Measurements from ENCODE around the gene SSC4D.
"Not testable (repeated sequence)": the region's sequence is repeated elsewhere in the genome, so short reads cannot be mapped to it uniquely, and the experiment has no call there.

The SSC4D gene

DNA sequence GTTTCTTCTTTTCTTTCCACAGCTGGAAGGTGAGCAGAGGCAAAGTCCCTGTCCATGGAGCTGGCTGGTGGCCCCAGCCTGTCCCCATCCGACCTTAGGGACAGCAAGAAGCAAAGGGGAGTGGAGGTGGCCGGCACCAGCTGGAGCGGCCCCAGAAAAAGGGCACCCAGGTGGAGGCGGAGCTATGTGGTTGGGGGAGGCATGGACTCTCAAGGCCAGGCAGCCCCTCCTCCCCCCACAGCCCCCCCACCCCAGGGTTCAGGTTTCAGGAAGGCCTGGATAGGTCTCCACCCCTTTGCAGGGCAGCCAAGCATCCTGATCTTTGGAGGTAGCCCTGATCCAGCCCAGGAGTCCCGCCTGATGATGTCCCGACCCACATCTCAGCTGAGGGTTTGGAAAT, at the start of gene SSC4D:
TSS of gene SSC4D (minus strand) at position 161 of the 400 bp plus-strand sequence. CDS start 5,258 bp downstream, outside the sequence.
- no peak for DNase-seq

DNA sequence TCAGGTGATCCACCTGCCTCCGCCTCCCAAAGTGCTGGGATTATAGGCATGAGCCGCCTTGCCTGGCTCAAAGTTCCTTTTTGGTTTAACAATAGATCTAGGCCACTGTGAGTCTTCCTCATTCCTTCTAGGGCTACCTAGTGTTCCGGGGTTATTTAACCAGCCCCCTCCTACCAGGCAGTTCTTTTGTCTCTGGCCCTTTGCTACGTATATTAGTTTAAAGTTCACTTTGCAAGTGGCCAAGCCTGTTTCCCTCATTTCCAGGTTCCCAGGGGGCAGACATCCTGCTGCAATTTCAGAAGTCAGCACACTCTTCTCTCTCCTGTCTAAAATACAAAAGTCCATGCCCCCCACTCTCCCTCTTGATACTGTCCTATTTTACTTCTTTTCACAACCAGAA, 49.0 kb upstream of the SSC4D start:
- not testable (repeated sequence) for DNase-seq

DNA sequence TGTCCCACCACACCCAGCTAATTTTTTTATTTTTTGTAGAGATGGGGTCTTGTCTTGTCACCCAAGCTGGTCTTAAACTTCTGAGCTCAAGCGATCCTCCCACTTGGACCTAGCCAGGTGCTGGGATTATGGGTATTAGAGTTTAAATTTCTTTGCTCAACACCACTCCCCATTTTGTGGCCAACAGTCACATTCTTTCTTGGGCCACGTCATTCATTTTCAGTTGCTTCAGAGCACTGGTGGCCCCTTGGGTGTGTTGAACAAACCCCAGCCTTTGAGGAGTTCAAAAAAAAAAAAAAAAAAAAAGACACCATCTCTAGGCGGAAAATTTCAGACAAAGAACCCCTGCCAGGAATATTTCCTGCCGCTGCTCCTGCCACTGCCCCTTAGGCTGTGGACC, 47.5 kb upstream of the SSC4D start:
- DNase-seq, result not testable (repeated sequence)

DNA sequence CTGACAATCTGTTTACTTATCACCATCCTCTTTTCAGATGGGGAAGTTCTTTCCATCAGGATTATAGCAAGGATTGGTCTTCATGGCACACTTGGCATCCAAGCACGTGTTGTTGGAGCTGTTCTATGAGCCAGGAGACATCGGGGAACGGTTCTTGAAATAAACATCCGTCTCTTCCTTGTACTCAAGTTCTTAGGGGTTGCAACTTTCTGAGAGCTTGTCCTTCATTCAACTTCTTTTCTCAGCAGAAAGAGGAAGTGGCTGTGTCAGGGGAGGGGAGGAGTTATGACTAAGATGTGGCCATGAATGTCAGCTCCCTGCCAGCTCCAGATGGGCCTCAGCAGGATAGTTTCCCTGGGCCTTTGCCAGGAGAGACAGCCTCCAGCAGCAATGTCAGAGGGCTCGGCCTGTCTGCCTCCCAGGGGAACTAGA, 36.1 kb upstream of the SSC4D start:
- not testable (repeated sequence) for DNase-seq

DNA sequence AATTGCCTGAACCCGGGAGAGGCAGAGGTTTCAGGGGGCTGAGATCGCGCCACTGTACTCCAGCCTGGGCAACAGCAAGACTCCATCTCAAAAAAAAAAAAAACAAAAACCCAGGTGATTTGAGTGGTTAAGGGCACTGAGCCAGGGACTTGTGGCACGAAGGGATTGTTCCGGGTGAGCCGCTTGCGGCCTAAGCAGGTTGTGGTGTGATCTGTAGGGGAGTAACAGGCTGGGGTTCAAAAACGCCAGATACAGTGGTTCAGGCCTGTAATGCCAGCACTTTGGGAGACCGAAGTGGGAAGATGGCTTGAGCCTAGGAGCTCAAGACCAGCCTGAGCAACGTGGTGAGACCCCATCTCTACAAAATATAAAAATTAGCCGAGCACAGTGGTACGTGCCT, 34.3 kb upstream of the SSC4D start:
- not testable (repeated sequence) for DNase-seq

DNA sequence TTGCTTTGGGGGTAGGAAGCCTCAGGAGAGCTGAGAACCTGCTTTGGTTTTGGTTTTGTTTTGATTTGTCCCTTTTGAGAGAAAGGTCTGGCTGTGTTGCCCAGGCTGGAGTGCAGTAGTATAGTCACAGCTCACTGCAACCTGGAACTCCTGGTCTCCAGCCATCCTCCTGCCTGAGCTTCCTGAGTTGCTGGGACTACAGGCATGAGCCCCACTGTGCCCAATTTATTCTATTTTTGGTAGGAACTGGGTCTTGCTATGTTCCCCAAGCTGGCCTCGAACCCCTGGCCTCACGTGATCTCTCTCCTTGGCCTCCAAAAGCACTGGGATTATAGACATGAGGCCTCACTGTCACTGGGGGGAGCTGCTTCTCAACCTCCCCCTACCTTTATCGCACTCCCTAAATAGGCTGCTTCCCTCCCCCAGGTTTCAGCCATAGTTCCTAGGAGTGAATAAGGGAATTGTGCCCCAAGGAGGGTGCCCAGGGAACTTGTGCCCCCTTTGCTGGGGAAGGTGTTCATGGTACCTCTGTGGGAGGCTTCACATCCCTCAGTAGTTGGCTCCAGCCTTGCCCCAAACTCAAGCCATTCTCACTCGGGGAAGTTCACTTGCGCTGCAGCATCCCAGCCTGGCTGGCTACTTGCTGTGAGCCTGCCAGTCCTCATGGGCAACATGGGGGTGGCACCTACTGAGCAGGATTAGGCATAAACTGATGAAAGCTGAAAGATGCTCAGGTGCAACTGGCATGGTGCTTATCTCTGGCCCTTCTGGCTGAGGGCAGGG, 33.4 kb upstream of the SSC4D start:
- DNase-seq, result not testable (repeated sequence)

DNA sequence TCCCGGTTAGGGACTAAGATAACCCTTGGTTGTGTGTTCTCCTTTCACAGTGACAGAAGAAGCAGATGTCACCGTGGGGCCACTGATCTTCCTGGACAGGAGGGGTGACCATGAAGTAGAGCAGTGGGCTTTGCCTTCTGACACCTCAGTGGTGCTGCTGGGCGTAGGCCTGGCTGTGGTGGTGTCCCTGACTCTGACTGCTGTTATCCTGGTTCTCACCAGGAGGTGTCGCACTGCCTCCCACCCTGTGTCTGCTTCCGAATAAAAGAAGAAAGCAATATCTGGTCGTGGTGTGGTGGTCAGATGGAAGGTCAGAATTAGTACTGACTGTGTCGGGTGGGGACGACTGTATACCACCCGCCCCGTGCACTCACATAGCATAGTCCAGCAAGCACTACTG, 32.3 kb upstream of the SSC4D start:
- not testable (repeated sequence) for DNase-seq

DNA sequence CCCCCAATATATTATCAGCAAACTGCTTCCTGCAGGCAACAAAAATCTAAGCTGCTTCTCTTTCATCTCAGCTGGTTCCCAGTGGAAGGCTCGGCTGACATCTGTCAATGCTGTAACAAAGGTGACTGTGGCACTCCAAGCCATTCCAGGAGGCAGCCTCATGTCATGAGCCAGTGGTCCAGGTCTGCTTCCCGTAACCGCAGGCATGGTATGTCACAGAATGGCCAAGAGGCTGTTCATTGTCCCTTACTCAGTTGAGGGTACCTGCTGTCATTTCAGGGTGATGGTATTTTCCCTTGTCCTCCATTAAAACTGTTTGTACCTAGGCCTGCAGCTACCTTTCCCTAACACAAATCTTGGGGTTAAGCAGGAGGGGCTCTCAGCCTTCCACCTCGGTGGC, 30.9 kb upstream of the SSC4D start:
- DNase-seq, result not testable (repeated sequence)

DNA sequence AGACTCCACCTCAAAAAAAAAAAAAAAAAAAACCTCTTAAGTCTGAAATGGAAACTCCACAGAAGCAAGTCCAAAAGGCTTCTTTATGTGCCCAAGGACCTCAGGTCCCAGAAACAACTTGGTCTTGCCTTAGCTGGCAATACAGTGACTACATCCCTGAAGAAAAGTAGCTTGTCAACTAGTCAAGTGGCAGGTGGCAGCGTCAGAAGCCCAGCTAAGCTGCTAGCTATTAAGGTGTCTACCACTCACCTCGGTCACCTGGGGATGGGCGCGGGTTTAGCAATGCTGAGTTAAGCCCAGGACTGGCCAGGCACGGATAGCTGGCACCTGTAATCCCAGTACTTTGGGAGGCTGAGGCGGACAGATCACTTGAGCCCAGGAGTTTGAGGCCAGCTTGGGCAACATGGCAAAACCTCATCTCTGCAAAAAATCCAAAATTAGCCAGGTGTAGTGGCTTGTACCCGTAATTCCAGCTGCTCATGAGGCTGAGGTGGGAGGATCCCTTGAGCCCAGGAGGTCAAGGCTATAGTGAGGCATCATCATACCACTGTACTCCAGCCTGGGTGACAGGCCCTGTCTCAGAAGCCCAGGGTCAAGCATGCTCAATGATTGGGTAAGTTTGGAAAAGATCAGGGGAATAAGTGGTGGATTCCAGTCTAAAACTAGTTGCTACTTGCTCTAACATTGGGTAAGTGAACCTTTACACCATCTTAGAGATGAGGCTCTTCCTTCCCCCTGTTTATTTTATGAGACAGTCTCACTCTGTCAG, 29.8 kb upstream of the SSC4D start:
- DNase-seq, result not testable (repeated sequence)

DNA sequence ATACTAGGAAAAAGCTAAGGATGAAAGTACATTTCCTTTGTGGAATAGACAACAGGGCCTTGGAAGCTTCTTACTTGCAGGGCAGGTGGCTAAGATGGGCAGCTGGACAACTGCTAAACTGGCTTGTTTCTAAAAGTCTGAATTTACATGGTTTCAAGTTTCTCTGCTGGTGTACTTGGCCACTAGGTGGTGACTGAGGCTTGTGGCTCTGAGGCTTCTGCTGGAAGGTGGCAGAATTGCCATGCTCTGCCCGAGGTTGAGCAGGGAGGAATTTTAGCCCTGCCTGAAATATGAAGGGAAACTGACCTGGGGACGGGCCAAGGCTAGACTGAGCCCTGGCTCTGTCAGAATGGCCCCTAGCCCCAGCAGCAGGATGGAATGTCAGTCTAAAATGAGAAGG, 28.4 kb upstream of the SSC4D start:
- peak; percentile 59 for DNase-seq

DNA sequence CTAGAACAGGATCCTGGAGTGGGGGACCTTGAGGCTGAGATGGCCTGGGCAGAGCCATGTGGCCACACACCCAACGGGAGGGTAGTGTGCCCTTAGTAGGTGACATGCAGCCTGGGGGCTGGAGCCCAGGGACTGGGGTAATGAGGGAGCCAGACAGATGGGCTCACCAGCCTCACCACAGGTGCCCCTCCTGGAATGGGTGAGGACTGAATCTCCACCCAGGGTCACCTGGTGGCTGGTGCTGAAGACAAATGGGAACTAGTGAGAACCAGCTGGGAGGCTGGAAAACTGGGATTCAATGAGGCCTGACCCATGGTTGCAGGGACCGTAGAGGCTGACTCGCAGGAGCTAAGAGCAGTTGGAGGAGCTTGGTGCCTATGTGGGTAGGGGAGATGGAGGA, 21.3 kb upstream of the SSC4D start:
- DNase-seq, result no peak

DNA sequence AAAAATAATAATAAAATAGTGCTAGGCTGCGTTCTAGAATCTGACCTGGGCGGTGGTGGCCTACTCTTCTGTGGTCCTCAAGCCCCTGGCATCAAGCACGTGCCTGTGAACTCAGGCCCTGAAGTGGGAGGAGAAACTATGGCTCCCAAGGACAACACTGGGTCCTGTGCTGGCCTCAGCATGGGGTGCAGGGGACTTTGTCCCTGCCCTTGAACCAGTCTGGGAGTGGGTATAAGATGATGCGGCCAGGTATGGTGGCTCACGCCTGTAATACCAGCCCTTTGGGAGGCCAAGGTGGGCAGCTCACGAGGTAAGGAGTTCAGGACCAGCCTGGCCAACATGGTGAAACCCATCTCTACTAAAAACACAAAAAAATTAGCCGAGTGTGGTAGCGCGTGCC, 20.7 kb upstream of the SSC4D start:
- DNase-seq, result no peak

DNA sequence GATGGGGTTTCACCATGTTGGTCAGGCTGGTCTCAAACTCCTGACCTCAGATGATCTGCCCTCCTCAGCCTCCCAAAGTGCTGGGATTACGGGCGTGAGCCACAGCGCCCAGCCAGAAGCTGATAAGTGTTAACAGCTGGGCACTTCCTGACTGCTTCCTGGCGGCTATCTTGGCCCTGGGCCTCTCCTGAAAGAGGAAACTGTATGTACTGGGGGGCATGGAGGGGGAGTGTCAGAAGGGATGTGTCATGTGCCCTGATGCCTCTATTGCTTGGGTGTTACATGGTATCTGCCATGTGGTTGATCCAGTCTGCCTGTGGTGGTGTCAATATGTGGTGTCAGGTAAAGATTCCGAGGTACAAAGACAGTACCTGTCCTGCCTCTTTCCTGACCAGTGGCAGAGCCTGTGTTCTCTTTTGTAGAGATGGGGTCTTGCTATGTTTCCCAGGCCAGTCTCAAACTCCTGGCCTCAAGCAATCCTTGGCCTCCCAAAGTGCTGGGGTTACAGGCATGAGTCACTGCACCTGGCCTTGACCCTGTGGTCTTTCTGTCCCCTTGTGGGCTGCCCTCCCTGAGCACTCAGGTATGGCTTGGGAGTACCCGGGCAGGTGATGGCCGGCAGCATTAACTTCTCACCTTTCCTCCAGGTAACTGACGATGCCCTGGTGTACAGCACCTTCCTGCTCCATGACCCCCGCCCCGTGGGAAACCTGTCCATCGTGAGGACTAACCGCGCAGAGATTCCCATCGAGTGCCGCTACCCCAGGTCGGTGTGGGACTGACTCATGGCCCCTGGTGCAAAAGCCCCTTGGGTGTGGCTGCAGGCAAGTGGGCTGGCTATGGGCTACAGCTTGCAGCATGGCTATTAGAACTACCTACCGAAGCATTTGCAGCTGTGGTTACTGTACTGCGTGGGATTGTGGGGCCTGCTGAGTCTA, 19.6 kb upstream of the SSC4D start:
- DNase-seq, result no peak

DNA sequence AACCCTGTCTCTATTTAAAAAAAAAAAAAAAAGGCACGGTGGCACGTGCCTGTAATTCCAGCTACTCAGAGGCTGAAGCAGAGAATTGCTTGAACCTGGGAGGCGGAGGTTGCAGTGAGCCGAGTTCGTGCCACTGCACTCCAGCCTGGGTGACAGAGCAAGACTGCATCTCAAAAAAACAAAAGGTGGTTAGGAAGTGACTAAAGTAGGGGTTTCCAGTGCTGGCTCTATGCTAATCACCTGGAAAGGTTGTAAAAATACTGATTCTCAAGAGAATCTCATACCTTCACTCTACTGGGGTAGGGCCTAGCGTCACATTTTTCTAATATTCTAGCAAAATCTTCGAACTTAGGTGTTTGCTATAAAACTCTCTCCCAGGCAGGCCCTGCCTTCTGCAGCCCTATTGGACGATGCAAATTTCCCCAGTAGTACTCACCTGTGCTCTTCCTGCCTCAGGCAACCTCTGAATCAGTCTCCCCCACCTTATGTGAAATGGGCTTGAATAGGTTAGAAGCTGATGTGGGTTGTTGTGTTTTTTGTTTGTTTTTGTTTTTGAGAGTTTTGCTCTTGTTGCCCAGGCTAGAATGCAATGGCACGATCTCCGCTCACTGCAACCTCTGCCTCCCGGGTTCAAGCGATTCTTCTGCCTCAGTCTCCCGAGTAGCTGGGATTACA, 18.8 kb upstream of the SSC4D start:
- no peak for DNase-seq

DNA sequence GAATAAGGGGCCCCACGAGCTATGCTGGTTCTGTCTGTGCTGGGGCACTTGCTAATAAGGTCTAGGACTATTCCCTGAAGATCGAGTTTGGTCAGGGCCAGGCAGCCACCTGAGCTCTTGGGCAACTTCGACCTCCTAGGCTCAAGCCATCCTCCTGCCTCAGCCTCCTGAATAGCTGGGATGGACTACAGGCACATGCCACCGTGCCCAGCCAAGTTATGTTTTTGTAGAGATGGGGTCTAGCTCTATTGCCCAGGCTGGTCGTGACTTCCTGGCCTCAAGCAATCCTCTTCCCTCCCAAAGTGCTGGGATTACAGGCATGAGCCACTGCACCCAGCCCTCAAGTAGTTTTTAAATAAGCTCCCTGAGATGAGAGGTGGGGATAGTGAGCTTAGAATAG, 18.1 kb upstream of the SSC4D start:
- no peak for DNase-seq

DNA sequence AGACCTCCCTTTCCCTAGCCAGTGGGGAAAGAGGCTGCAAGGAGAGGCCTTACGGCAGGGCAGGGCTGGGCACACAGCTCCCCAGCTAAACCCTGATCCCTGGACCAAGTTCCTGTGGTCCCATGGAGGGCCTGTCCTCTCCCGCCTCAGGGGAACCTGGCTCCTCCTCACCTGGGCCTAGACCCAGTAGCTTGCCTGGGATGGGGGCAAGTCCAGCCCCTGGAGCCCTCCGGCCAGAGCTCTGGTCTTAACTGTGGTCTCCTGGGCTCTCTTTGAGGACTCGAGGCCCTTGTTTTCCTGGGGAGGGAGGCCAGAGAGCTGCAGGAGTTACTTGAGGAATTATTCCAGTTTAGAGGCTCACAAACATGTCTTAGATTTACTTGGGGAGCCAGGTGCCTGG, 16.7 kb upstream of the SSC4D start:
- DNase-seq, result no peak

DNA sequence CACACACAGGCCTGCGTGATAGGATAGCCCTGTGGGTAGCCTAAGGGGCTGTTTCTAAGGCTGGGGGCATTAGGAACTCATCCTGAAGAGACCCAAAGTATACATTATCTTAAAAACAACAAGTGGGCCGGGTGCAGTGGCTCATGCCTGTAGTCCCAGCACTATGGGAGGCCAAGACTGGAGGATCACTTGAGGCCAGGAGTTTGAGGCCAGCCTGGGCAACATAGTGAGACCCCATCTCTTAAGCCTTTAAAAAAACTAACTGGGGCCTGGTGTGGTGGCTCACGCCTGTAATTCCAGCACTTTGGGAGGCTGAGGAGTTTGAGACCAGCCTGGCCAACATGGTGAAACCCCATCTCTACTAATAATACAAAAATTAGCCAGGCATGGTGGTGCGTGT, 16.1 kb upstream of the SSC4D start:
- not testable (repeated sequence) for DNase-seq

DNA sequence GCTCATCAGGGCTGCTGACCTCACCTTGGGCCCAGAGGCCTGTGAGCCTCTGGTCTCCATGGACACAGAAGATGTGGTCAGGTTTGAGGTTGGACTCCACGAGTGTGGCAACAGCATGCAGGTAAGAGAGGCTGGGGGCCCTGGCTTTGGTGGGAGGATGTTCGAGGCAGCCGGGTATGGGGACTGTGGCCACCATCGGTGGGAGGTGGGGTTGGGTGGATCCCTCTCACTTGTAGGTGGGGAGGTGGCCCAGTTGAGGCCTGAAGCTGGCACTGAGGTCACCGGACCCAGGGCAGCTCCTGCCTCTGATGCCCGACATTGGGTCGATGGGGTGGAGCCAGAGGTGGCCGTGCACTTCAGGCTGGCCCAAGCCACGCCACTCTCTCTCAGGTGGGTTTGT, 15.7 kb upstream of the SSC4D start:
- DNase-seq, result no peak

DNA sequence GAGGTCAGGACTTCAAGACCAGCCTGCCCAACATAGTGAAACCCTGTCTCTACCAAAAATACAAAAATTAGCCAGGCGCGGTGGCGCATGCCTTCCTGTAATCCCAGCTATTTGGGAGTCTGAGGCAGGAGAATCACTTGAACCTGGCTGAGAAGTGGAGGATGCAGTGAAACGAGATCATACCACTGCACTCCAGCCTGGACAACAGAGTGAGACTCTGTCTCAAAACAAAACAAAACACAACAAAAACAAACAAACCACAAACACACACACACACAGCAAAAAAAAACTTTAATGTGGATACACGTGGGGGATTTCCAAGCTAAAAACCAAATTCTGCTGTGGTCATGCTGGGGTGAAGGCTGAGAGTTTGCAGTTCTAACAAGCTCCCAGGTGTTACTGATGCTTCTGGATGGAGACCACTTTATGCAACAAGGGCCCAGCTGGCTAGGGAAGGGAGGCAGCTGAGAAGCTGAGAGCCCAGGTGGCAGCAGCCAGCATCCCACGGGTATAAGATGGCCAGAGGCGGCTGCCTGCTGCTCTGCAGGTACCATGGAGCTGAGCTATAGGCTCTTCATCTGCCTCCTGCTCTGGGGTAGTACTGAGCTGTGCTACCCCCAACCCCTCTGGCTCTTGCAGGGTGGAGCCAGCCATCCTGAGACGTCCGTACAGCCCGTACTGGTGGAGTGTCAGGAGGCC, 15.1 kb upstream of the SSC4D start, which contains the start of gene ZP3:
TSS of gene ZP3 (plus strand) at position 538 of the 699 bp plus-strand sequence. CDS start at position 553, 15 bp downstream.
- no peak for DNase-seq

DNA sequence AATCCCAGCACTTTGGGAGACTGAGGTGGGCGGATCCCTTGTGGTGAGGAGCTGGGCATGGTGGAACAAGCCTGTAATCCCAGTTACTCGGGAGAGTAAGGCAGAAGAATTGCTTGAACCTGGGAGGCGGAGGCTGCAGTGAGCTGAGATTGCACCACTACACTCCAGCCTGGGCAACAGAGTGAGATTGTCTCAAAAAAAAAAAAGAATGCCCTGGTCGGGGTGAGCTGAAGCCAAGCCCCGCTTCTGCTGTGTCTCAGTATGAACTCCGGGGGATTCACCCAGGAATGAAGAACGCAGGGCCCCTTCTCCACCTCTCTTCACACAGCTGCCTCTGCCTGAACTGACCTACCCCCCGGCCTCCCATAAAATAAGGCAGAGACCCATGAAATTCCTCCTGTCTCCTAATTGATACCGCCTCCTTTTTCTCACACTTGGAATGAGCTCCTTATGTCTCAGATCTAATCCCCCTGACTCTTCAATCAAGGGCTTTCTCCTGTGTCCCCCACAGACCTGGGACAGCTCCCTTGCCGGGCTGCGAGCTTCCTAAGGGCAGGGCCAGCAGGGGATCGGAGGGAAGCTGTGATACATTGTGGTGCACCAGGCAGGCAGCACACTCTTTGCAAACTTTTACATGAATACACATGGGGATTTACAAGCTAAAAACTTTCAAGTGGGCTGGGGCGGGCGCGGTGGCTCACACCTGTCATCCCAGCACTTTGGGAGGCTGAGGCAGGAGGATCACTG, 14.3 kb upstream of the SSC4D start:
- DNase-seq, result no peak

DNA sequence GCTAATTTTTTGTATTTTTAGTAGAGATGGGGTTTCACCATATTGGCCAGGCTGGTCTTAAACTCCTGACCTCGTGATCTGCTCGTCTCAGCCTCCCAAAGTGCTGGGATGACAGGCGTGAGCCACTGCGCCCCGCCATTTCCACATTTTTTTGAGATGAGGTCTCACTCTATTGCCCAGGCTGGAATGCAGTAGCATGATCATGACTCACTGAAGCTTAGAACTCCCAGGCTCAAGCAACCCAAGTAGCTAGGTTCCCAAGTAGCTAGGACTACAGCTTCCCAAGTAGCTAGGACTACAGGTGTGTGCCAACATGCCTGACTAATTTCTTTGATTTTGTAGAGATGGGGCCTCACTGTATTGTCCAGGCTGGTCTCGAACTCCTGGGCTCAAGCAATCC, 11.6 kb upstream of the SSC4D start:
- DNase-seq, result not testable (repeated sequence)

All from activated naive CD4-positive, alpha-beta T cell treated with anti-CD3 and anti-CD28 coated beads, Interleukin-2, amount 50 U/mL, for 16 hours (primary cell).